T47D (cell line): ENCODE data around the gene CERS6.
"Not testable (repeated sequence)": the region's sequence is repeated elsewhere in the genome, so short reads cannot be mapped to it uniquely, and the experiment has no call there.

Source experiments
- DNase-seq, 2 experiments: peaks; one replicate each; pipeline versions ENCODE4 v3.0.0 to v3.0.0-alpha.2; 2011 to 2012; ENCODE audit warnings: low read depth in 1 of 2, low spot score in 1 of 2
- JUND ChIP-seq: IDR thresholded peaks from 2 replicates; pipeline ENCODE4 v1.6.1; 2012; ENCODE audit warnings: low read depth
- in situ Hi-C: cut with HindIII; loops from 2 replicates; pipeline ENCODE4 v1.10.0; 2016; ENCODE audit warnings: low sequenced_read_pairs, low pct_unique_long_range_greater_than_20kb

Gene CERS6

GRCh38 chr2:168500516-168500915 lies 44.4 kb downstream of the CERS6 start:
- in situ Hi-C loops = no loop called here
- TF ChIP-seq JUND = no peak

GRCh38 chr2:168501466-168502065 lies 45.5 kb downstream of the CERS6 start:
- no peak for DNase-seq
- TF ChIP-seq JUND = no peak
- in situ Hi-C loops = no loop called here

More at GRCh38 chr2:168500516-168500915, 44.4 kb downstream of the CERS6 start:
- DNase-seq = no peak

GRCh38 chr2:168502852-168503251 lies 46.8 kb downstream of the CERS6 start:
- DNase-seq, in situ Hi-C loops: not testable (repeated sequence)

- in situ Hi-C loops = no loop called here
- no peak for TF ChIP-seq JUND
- no peak for DNase-seq
Observed at GRCh38 chr2:168503901-168504300, 47.8 kb downstream of the CERS6 start.

- no peak for TF ChIP-seq JUND
- DNase-seq = no peak
- in situ Hi-C loops = no loop called here
Observed at GRCh38 chr2:168504323-168504722, 48.3 kb downstream of the CERS6 start.

- in situ Hi-C loops = no loop called here
- no peak for DNase-seq
- no peak for TF ChIP-seq JUND
Observed at GRCh38 chr2:168510125-168510756, 54.2 kb downstream of the CERS6 start.

GRCh38 chr2:168514692-168515091 lies 58.6 kb downstream of the CERS6 start:
- no peak for DNase-seq
- no peak for TF ChIP-seq JUND
- in situ Hi-C loops = no loop called here

GRCh38 chr2:168515502-168515901 lies 59.4 kb downstream of the CERS6 start:
- no peak for DNase-seq
- no peak for TF ChIP-seq JUND
- in situ Hi-C loops = no loop called here

GRCh38 chr2:168517816-168518215 lies 61.7 kb downstream of the CERS6 start:
- no peak for DNase-seq
- no peak for TF ChIP-seq JUND
- in situ Hi-C loops = no loop called here

- no peak for DNase-seq
- in situ Hi-C loops = no loop called here
- no peak for TF ChIP-seq JUND
Observed at GRCh38 chr2:168518555-168519066, 62.5 kb downstream of the CERS6 start.

- no peak for DNase-seq
- no peak for TF ChIP-seq JUND
- in situ Hi-C loops = no loop called here
Observed at GRCh38 chr2:168519534-168520308, 63.6 kb downstream of the CERS6 start.

GRCh38 chr2:168521053-168521741 lies 65.1 kb downstream of the CERS6 start:
- DNase-seq = no peak
- in situ Hi-C loops = no loop called here
- no peak for TF ChIP-seq JUND
